NT2/D1 (cell line): ENCODE results near the gene MAD1L1.

Experiments
- DNase-seq: peaks from one replicate; pipeline ENCODE4 v3.0.0-alpha.2; 2011; ENCODE audit warnings: low read depth, low spot score
- H3K27me3 ChIP-seq: 2 replicates; pipeline ENCODE4 v1.6.0; 2011; ENCODE audit warnings: mild to moderate bottlenecking; ENCODE audit not compliant: insufficient read length, insufficient read depth
- H3K36me3 ChIP-seq: 2 replicates; pipeline ENCODE4 v1.6.1; 2011; ENCODE audit warnings: mild to moderate bottlenecking, low read length, mixed read lengths; ENCODE audit not compliant: insufficient read depth, insufficient read length
- H3K4me1 ChIP-seq: 2 replicates; pipeline ENCODE4 v1.5.1; 2011; ENCODE audit not compliant: insufficient read depth, insufficient read length
- H3K4me3 ChIP-seq: 2 replicates; pipeline ENCODE4 v1.5.1; 2011; ENCODE audit warnings: low read depth; ENCODE audit not compliant: insufficient read length
- H3K9ac ChIP-seq: 2 replicates; pipeline ENCODE4 v1.6.0; 2011; ENCODE audit warnings: low read depth; ENCODE audit not compliant: insufficient read length
- H3K9me3 ChIP-seq: 2 replicates; pipeline ENCODE4 v1.5.1; 2011; ENCODE audit warnings: mild to moderate bottlenecking, low read length; ENCODE audit not compliant: insufficient read depth
- SUZ12 ChIP-seq: IDR thresholded peaks from 2 replicates; pipeline ENCODE4 v1.6.1; 2011; ENCODE audit not compliant: insufficient read length, insufficient read depth; ENCODE audit errors: extremely low read depth
- YY1 ChIP-seq: IDR thresholded peaks from 2 replicates; pipeline ENCODE4 v1.6.1; 2011; ENCODE audit not compliant: insufficient read length, insufficient read depth
- ZNF274 ChIP-seq: IDR thresholded peaks from 2 replicates; pipeline ENCODE4 v1.6.1; 2011; ENCODE audit warnings: mild to moderate bottlenecking, low read depth, low read length

The MAD1L1 gene

DNA sequence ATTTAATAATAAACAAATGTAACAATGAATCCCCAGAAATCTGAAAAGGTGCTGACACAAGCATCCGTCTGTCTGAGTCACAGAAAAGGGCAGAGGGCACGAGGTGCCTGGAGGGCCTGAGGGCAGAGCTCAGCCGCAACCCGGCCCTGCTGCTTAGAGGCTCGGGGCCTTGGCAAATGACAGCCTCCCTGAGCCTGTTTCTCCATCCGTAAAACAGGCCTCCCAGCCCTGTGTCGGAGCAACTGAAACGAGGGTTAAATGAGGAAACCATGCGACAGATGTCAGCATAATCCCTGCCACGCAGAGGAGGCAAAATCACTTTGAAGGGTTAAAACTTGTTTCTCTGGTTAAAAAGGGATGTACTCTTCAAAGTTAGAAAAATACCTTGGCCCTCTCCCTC is 34.2 kb upstream of the MAD1L1 start:
- no peaks in the 10 kb centered on the region for H3K27me3 ChIP-seq
- peaks cover 9% of the 10 kb centered on the region; the same call in 1 of the 2 replicates for H3K9me3 ChIP-seq
- peaks cover 39% of the 10 kb centered on the region for H3K36me3 ChIP-seq
- TF ChIP-seq YY1 (no peak), SUZ12 (no peak), ZNF274 (no peak)
- no peak overlapping the region for H3K4me3 ChIP-seq
- H3K4me1 ChIP-seq, result peaks cover 17% of the 10 kb centered on the region
- no peak overlapping the region for H3K9ac ChIP-seq
- no peak for DNase-seq

DNA sequence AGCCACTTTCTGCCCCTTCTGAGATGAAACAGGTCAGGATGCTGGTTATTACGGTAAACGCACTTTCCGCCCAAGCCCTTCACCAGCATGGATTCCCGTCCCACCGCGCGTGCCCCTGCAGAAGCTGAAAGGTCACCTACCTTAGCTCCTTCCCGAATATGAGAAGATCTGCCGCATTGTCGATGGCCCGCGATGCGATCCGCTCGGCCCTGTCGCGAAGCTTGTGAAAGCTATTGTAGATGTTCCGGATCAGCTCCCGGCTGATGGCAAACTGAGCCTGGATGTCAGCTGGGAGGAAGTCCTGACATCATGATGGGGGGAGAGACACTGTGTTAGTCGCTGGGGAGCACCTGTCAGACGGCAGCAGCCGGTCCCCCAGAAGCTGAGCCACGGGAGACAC is 31.4 kb upstream of the MAD1L1 start:
- DNase-seq, result no peak
- H3K4me1 ChIP-seq, result peaks cover 4% of the 10 kb centered on the region
- no peak overlapping the region for H3K4me3 ChIP-seq
- H3K9ac ChIP-seq, result no peak overlapping the region
- peaks cover 49% of the 10 kb centered on the region for H3K36me3 ChIP-seq
- peaks cover 9% of the 10 kb centered on the region; the same call in 1 of the 2 replicates for H3K9me3 ChIP-seq
- no peak for TF ChIP-seq SUZ12
- no peak for TF ChIP-seq ZNF274
- no peak for TF ChIP-seq YY1
- no peaks in the 10 kb centered on the region for H3K27me3 ChIP-seq

DNA sequence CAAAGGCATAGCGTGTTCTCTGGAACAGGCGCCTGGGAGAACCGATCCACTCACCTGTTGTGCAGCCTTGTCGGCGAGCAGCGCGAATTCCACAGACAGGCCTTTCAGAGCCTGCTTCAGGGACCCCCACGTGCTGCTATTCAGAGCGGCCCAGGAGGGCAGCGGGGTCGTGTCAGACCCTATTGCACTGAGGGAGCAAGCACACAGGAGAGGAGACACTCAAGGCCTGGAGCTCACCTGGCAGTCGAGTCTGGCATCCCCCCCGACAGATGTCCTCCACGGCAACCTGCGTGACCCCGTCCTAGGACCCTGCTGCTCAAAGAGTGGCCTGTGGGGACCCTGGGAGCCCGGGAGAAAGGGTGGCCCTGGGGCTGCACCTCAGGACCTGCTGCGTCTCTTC is 30.4 kb upstream of the MAD1L1 start:
- H3K27me3 ChIP-seq, result no peaks in the 10 kb centered on the region
- H3K4me1 ChIP-seq, result peaks cover 13% of the 10 kb centered on the region
- H3K4me3 ChIP-seq, result no peak overlapping the region
- H3K9me3 ChIP-seq, result peaks cover 9% of the 10 kb centered on the region; the same call in 1 of the 2 replicates
- no peak for DNase-seq
- peak overlapping the region; percentile 44 for H3K9ac ChIP-seq
- peaks cover 59% of the 10 kb centered on the region for H3K36me3 ChIP-seq
- TF ChIP-seq YY1 (no peak), ZNF274 (no peak), SUZ12 (no peak)

DNA sequence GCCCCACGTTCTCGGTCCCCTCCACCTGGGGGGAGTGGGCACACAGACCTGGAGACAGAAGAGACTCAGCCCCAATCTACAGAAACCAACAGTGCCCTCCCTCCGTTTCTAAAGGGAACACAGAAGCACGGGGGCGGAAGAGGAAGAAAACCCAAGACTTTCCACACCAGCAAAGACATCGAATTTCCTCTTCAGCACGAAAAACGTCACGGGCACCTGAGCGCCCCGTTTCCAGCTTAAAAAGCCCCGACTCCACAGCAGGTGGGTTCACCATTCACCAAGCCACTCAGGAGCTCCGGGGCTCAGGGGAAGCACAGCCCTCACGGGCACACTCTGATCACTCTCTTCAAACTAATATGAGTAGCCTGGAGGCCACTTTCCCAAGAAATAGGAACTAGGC is 28.9 kb upstream of the MAD1L1 start:
- no peak for DNase-seq
- Histone ChIP-seq H3K4me1 (peaks cover 14% of the 10 kb centered on the region), H3K9me3 (0 out of 2 replicates have a peak, but pooled peaks cover 1% of the 10 kb centered on the region), H3K36me3 (peaks cover 72% of the 10 kb centered on the region), H3K9ac (no peak overlapping the region), H3K27me3 (no peaks in the 10 kb centered on the region), H3K4me3 (no peak overlapping the region)
- no peak for TF ChIP-seq ZNF274
- no peak for TF ChIP-seq YY1
- TF ChIP-seq SUZ12, result no peak

DNA sequence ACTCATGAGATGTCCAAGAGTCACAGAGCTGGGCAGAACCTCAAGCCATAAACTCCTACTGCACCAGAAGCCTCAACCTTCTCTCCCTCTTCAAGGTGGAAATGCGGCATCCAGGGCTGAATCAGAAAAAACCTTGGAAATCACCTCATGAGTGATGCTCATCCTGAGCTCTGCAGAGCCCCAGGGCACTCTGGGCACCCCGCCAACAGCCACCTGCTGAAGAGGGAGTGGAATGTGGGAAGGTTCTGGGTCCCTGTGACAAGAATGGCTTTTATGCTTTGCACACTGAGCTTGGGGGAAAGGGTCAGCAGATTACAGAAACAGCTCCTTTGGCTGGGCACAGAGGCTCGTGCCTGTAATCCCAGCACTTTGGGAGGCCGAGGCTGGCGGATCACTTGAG is 28.1 kb upstream of the MAD1L1 start:
- no peaks in the 10 kb centered on the region for H3K27me3 ChIP-seq
- peaks cover 14% of the 10 kb centered on the region for H3K4me1 ChIP-seq
- H3K4me3 ChIP-seq, result no peak overlapping the region
- no peak for TF ChIP-seq YY1
- no peak for TF ChIP-seq ZNF274
- no peak for TF ChIP-seq SUZ12
- H3K9me3 ChIP-seq, result no peaks in the 10 kb centered on the region
- DNase-seq, result no peak
- H3K36me3 ChIP-seq, result peaks cover 79% of the 10 kb centered on the region
- H3K9ac ChIP-seq, result no peak overlapping the region

DNA sequence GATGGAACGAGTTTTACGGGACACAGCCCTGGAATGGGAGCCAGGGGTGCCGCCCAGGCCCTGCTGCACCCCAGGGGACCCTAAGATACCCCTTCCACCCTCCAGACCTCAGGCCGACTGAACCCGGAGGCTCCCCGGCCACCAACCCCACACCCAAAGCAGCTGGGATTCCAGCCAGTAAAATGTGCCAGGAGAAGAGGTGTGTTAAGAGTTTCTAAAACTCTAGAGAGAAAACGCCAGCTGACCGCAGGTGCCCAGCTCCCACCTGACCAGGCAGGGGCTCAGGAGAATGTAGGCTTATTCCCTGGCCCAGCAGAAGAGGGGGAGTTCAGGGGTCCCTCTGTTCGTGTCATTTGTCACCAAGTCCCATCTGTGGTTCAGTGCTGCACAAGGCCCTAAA is 26.7 kb upstream of the MAD1L1 start:
- no peaks in the 10 kb centered on the region for H3K9me3 ChIP-seq
- H3K4me1 ChIP-seq, result peaks cover 14% of the 10 kb centered on the region
- TF ChIP-seq SUZ12 (no peak), ZNF274 (no peak), YY1 (no peak)
- no peak overlapping the region for H3K4me3 ChIP-seq
- H3K36me3 ChIP-seq, result peaks cover 83% of the 10 kb centered on the region
- no peak for DNase-seq
- no peaks in the 10 kb centered on the region for H3K27me3 ChIP-seq
- H3K9ac ChIP-seq, result no peak overlapping the region

DNA sequence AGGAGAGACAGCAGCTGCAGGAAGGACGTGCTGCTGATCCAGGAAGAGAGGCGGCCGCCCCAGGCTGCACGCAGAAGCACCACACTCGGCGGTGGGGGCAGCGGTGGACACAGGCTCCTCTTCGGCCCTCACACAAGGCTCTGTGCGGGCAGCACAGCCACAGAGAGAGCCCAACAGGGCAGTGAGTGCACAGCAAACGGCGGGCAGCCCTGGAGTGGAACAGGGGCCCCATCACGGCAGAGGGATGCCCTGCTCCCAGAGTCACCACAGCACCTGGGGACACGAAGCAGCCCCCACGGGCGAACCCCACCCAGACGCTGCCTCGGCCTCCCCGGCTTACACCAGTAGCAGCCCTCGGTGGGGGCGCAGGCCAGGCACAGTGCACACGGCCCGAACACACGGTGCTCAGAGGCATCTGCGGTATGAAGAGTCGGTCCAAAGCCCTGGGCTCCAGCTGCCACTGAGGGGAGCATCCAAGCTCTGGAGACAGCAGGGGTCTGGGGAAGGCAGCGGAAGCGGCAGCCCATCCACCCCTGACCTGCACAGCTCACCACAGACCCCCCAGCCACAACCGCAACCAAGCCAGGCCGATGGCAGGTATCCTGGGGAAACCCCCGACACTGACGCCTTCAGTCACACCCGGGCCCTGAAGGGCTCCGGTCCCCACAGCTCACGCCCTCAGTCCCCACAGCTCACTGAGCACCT is 26.1 kb upstream of the MAD1L1 start:
- TF ChIP-seq SUZ12 (no peak), YY1 (no peak), ZNF274 (no peak)
- H3K36me3 ChIP-seq, result peaks cover 83% of the 10 kb centered on the region
- H3K4me3 ChIP-seq, result no peak overlapping the region
- peak overlapping the region; percentile 54 for H3K9ac ChIP-seq
- no peaks in the 10 kb centered on the region for H3K27me3 ChIP-seq
- H3K4me1 ChIP-seq, result peaks cover 14% of the 10 kb centered on the region
- no peak for DNase-seq
- no peaks in the 10 kb centered on the region for H3K9me3 ChIP-seq
